IMR-90 (cell line): ENCODE results near the gene HTT-AS. TPM values are rescaled to one million over a fixed set of nuclear protein-coding genes. Genes with fewer than 3 reads are reported as not detected.

Experiments used
- ATAC-seq: fragments of 200-7000 bp; cut with Tn5 transposase; 2 replicates; pipeline ENCODE4 v1.9.1; 2020; ENCODE audit warnings: low read depth, mild to moderate bottlenecking, moderate library complexity
- BruUV-seq: library from RNA; stranded (reverse); fragments of 400-500 nt; replicated peaks from 2 replicates; lab custom pipeline; 2021; lab: Mats Ljungman, UMichigan
- CTCF ChIA-PET: fragments of 300-600 bp; formaldehyde crosslinking; extraction: SDS; loops from one replicate; lab custom pipeline; 2021; ENCODE audit warnings: antibody characterized with exemption; lab: Yijun Ruan, JAX
- POLR2A ChIA-PET: fragments of 300-600 bp; sonication (Branson Sonifier 250); formaldehyde crosslinking; loops from one replicate; lab custom pipeline; 2022; ENCODE audit warnings: antibody characterized with exemption; ENCODE audit not compliant: unreplicated experiment; lab: Charles Lee
- DNase-seq: peaks from one replicate; pipeline ENCODE4 v3.0.0; 2013
- H2AFZ ChIP-seq: replicated peaks from 2 replicates; pipeline ENCODE3; 2013; ENCODE audit warnings: low read length, mild to moderate bottlenecking; ENCODE audit not compliant: poor library complexity
- H2AK5ac ChIP-seq: 2 replicates; pipeline ENCODE4 v1.6.1; 2013; ENCODE audit warnings: low read depth, low read length, inconsistent platforms
- H2AK9ac ChIP-seq: replicated peaks from 2 replicates; pipeline ENCODE3; 2013; ENCODE audit warnings: mild to moderate bottlenecking, low read depth, low read length, moderate library complexity; ENCODE audit not compliant: poor library complexity
- H2BK120ac ChIP-seq: 2 replicates; pipeline ENCODE4 v1.6.1; 2013; ENCODE audit warnings: low read depth, low read length, inconsistent platforms
- H2BK15ac ChIP-seq: 3 replicates; pipeline ENCODE4 v1.6.1; 2013; ENCODE audit warnings: low read depth, low read length, inconsistent platforms
- H2BK20ac ChIP-seq: 2 replicates; pipeline ENCODE4 v1.6.1; 2013; ENCODE audit warnings: low read depth, mild to moderate bottlenecking, inconsistent platforms, low read length, moderate library complexity
- H2BK5ac ChIP-seq: 2 replicates; pipeline ENCODE4 v1.6.1; 2013; ENCODE audit warnings: mild to moderate bottlenecking, low read depth, low read length, inconsistent platforms; ENCODE audit not compliant: poor library complexity, severe bottlenecking
- H3K14ac ChIP-seq: replicated peaks from 2 replicates; pipeline ENCODE4 v1.6.1; 2013; ENCODE audit warnings: low read depth, low read length, inconsistent platforms
- H3K18ac ChIP-seq: 2 replicates; pipeline ENCODE4 v1.6.1; 2013; ENCODE audit warnings: low read depth, low read length, control low read depth
- H3K23ac ChIP-seq: 2 replicates; pipeline ENCODE4 v1.6.1; 2013; ENCODE audit warnings: low read depth, low read length, inconsistent platforms
- H3K27ac ChIP-seq: 2 replicates; pipeline ENCODE4 v1.5.1; 2013; ENCODE audit warnings: mild to moderate bottlenecking, control low read depth, low read length; ENCODE audit not compliant: insufficient read depth
- H3K27me3 ChIP-seq: 2 replicates; pipeline ENCODE4 v1.6.1; 2013; ENCODE audit warnings: low read length; ENCODE audit not compliant: control insufficient read depth, insufficient read depth
- H3K36me3 ChIP-seq: 2 replicates; pipeline ENCODE4 v1.6.1; 2013; ENCODE audit warnings: low read length, mixed read lengths; ENCODE audit not compliant: control insufficient read depth, insufficient read depth
- H3K4ac ChIP-seq: 2 replicates; pipeline ENCODE4 v1.6.1; 2013; ENCODE audit warnings: low read depth, low read length, inconsistent platforms
- H3K4me1 ChIP-seq: 2 replicates; pipeline ENCODE4 v1.6.1; 2013; ENCODE audit warnings: low read length, mixed read lengths; ENCODE audit not compliant: control insufficient read depth, insufficient read depth
- H3K4me2 ChIP-seq: 2 replicates; pipeline ENCODE4 v1.6.1; 2013; ENCODE audit warnings: low read depth, mild to moderate bottlenecking, control low read depth, low read length, moderate library complexity
- H3K4me3 ChIP-seq: 2 replicates; pipeline ENCODE4 v1.5.1; 2013; ENCODE audit warnings: low read depth, mild to moderate bottlenecking, control low read depth, low read length, moderate library complexity; ENCODE audit not compliant: insufficient read depth
- H3K56ac ChIP-seq: 2 replicates; pipeline ENCODE4 v1.6.1; 2013; ENCODE audit warnings: low read length, inconsistent platforms; ENCODE audit not compliant: insufficient read depth; ENCODE audit errors: extremely low read depth
- H3K79me1 ChIP-seq, 2 experiments: 2 replicates each; pipeline ENCODE4 v1.6.1; 2013; ENCODE audit warnings: low read length in 2 of 2, inconsistent platforms in 1 of 2, low read depth in 1 of 2
- H3K9ac ChIP-seq: 2 replicates; pipeline ENCODE4 v1.6.1; 2013; ENCODE audit warnings: low read depth, low read length, control low read depth
- H3K9me1 ChIP-seq: 2 replicates; pipeline ENCODE4 v1.6.1; 2013; ENCODE audit warnings: low read length, inconsistent platforms; ENCODE audit not compliant: insufficient read depth
- H3K9me3 ChIP-seq: 2 replicates; pipeline ENCODE4 v1.6.1; 2013; ENCODE audit warnings: low read length; ENCODE audit not compliant: control insufficient read depth, insufficient read depth
- H4K20me1 ChIP-seq: 2 replicates; pipeline ENCODE4 v1.6.1; 2013; ENCODE audit warnings: low read length, inconsistent platforms; ENCODE audit not compliant: insufficient read depth
- H4K5ac ChIP-seq: 2 replicates; pipeline ENCODE4 v1.6.1; 2013; ENCODE audit warnings: mild to moderate bottlenecking, low read depth, low read length, control low read depth
- H4K8ac ChIP-seq, 2 experiments: 2 replicates each; pipeline ENCODE4 v1.6.1; 2013; ENCODE audit warnings: low read depth in 2 of 2, low read length in 2 of 2, control low read depth in 1 of 2, inconsistent platforms in 1 of 2
- H4K91ac ChIP-seq: 2 replicates; pipeline ENCODE4 v1.6.1; 2013; ENCODE audit warnings: low read depth, low read length, inconsistent platforms; ENCODE audit not compliant: insufficient read depth
- BHLHE40 ChIP-seq: fragments of 150-350 bp; IDR thresholded peaks from 2 replicates; pipeline ENCODE4 v1.6.1; 2016; ENCODE audit warnings: mild to moderate bottlenecking, low read depth, low read length
- CEBPB ChIP-seq: IDR thresholded peaks from 2 replicates; pipeline ENCODE4 v1.6.1; 2012; ENCODE audit warnings: low read depth, low read length, improper control_type of control experiment
- CHD1 ChIP-seq: IDR thresholded peaks from 2 replicates; pipeline ENCODE4 v1.6.1; 2012; ENCODE audit warnings: low read depth, low read length, improper control_type of control experiment
- FOS ChIP-seq: fragments of 150-350 bp; IDR thresholded peaks from 2 replicates; pipeline ENCODE4 v1.6.1; 2016; ENCODE audit warnings: low read depth, low read length
- MAFK ChIP-seq: IDR thresholded peaks from 2 replicates; pipeline ENCODE4 v1.6.1; 2012; ENCODE audit warnings: low read depth, low read length, improper control_type of control experiment
- MAZ ChIP-seq: IDR thresholded peaks from 2 replicates; pipeline ENCODE4 v1.6.1; 2012; ENCODE audit warnings: low read depth, mild to moderate bottlenecking, low read length, improper control_type of control experiment, moderate library complexity, borderline replicate concordance
- MXI1 ChIP-seq: IDR thresholded peaks from 2 replicates; pipeline ENCODE4 v1.6.1; 2012; ENCODE audit warnings: low read depth, mild to moderate bottlenecking, low read length, moderate library complexity, borderline replicate concordance
- NFE2L2 ChIP-seq: fragments of 150-350 bp; IDR thresholded peaks from 2 replicates; pipeline ENCODE4 v1.6.1; 2016; ENCODE audit warnings: low read depth, mild to moderate bottlenecking, low read length
- POLR2A ChIP-seq: IDR thresholded peaks from 2 replicates; pipeline ENCODE4 v1.6.1; 2012; ENCODE audit warnings: mild to moderate bottlenecking, low read depth, low read length
- RCOR1 ChIP-seq: IDR thresholded peaks from 2 replicates; pipeline ENCODE4 v1.6.1; 2012; ENCODE audit warnings: mild to moderate bottlenecking, low read length, improper control_type of control experiment; ENCODE audit not compliant: insufficient replicate concordance
- RFX5 ChIP-seq: IDR thresholded peaks from 2 replicates; pipeline ENCODE4 v1.8.0; 2012; ENCODE audit warnings: low read depth, mild to moderate bottlenecking, low read length, moderate library complexity
- SMC3 ChIP-seq: fragments of 150-350 bp; IDR thresholded peaks from 2 replicates; pipeline ENCODE4 v1.6.1; 2016; ENCODE audit warnings: low read depth, mild to moderate bottlenecking, antibody characterized with exemption, low read length, moderate library complexity
- WGBS, 2 experiments: methylation state at CpG; one replicate each; pipeline versions ENCODE4 v1.1.5 to v1.1.7; 2013; ENCODE audit warnings: missing lambda C conversion rate in 2 of 2; ENCODE audit not compliant: insufficient read length in 1 of 2; ENCODE audit errors: extremely low coverage in 2 of 2; 5-methylcytosine and 5-hydroxymethylcytosine counted together
- dilution Hi-C: fragments of 300-500 bp; cut with HindIII; formaldehyde crosslinking; loops from one replicate; pipeline ENCODE4 v1.14.3; 2018; ENCODE audit warnings: low sequenced_read_pairs; ENCODE audit not compliant: unreplicated experiment
- in situ Hi-C: fragments of 300-500 bp; cut with MboI; formaldehyde crosslinking; loops from 3 replicates; pipeline ENCODE4 v1.14.3; 2019; ENCODE audit warnings: low sequenced_read_pairs, inconsistent platforms, mixed read lengths
- intact Hi-C: fragments of 100-400 bp; cut with micrococcal nuclease; formaldehyde crosslinking; loops from 2 replicates; pipeline ENCODE4 v1.10.0; 2022
- polyA plus RNA-seq, 3 experiments: library from polyadenylated mRNA; depleted of rRNA; stranded (reverse); fragments of >200 nt; gene quantifications; 2 replicates each; pipeline ENCODE4 v1.2.3, GENCODE V29; 2012; ENCODE audit warnings: low replicate concordance in 1 of 3
- total RNA-seq: library from RNA; depleted of rRNA; stranded (reverse); fragments of >200 nt; gene quantifications from 2 replicates; pipeline ENCODE4 v1.2.3, GENCODE V29; 2012
- TF ChIP-seq, protein P1 (sequence below): conservative IDR thresholded peaks from 2 replicates; pipeline ENCODE4 v1.5.1; 2012; ENCODE audit warnings: mild to moderate bottlenecking, low read depth, low read length, improper control_type of control experiment
- TF ChIP-seq, protein P2 (sequence below): fragments of 150-350 bp; IDR thresholded peaks from 2 replicates; pipeline ENCODE4 v1.6.1; 2016; ENCODE audit warnings: low read depth, mild to moderate bottlenecking, low read length, moderate library complexity, borderline replicate concordance

Gene HTT-AS
- total and polyA plus RNA-seq, 2 of the 4 experiments (the other 2 are of a cell fraction) = not detected

DNA sequence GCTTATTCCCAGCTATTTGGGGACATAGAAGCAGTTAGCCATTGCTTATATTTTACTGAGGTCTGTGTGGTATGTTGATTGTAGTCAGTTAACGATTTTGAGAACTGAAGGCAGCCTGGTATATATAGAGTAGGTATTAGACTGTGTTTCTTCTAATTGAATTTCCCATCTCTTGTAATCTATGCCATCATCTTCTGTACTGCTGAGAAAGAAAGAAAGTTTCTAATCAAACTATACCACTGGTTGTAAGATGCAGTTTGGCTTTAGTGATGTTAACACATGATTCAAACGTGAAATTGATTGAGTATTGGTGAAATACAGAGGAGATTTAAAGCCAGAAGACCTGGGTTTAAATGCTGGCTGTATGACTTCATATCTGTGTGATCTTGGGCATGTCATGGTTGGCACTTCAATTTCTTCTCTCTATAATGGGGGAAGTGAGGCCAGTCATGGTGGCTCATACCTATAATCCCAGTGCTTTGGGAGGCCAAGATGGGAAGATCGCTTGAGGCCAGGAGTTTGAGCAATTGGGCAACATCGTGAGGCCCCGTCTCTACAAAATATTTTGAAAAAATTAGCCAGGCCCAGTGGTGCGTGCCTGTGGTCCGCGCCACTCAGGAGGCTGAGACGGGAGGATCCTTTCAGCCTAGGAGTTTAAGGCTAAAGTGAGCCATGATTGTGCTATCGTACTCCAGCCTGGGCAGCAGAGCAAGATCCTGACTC lies 11.8 kb upstream of the HTT-AS start:
- WGBS, 2 experiments = 100% methylated on average over 6 of the region's 10 CpGs; no CpG with 5 or more reads in 1 of the 2 experiments

More for the DNA sequence above, 11.8 kb upstream of the HTT-AS start:
- H2BK120ac ChIP-seq = no peak overlapping the region
- H2AK9ac ChIP-seq = no peak overlapping the region
- H2AK5ac ChIP-seq = no peak overlapping the region
- no peak overlapping the region for H4K8ac ChIP-seq
- no peak overlapping the region for H3K9ac ChIP-seq
- dilution Hi-C loops (no loop called here), in situ Hi-C loops (no loop called here), intact Hi-C loops (no loop called here)
- no peak overlapping the region for H2AFZ ChIP-seq
- no peak overlapping the region for H2BK5ac ChIP-seq
- H4K20me1 ChIP-seq = peaks cover 30% of the 10 kb centered on the region
- H3K18ac ChIP-seq = no peak overlapping the region
- no peak overlapping the region for H3K14ac ChIP-seq
- peaks cover 6% of the 10 kb centered on the region for H3K36me3 ChIP-seq
- H3K4ac ChIP-seq = no peak overlapping the region
- CTCF ChIA-PET = no interaction called here
- DNase-seq (no peak), ATAC-seq (no peak)
- H3K4me2 ChIP-seq = no peak overlapping the region
- H3K4me3 ChIP-seq = no peak overlapping the region
- no peak overlapping the region for H2BK15ac ChIP-seq
- H3K27ac ChIP-seq = no peak overlapping the region
- no peaks in the 10 kb centered on the region for H3K9me3 ChIP-seq
- H4K5ac ChIP-seq = no peak overlapping the region
- H4K91ac ChIP-seq = no peak overlapping the region
- H3K79me1 ChIP-seq = peaks cover 29 to 46% of the 10 kb centered on the region in 2 experiments
- BruUV-seq = no TSS peak
- peaks cover 10% of the 10 kb centered on the region for H3K9me1 ChIP-seq
- TF ChIP-seq SMC3 (no peak), RCOR1 (no peak), POLR2A (no peak), MXI1 (no peak), FOS (no peak), MAFK (no peak), NFE2L2 (no peak), RFX5 (no peak), CEBPB (no peak), MAZ (no peak), BHLHE40 (no peak), CHD1 (no peak)
- TF ChIP-seq, protein P1, sequence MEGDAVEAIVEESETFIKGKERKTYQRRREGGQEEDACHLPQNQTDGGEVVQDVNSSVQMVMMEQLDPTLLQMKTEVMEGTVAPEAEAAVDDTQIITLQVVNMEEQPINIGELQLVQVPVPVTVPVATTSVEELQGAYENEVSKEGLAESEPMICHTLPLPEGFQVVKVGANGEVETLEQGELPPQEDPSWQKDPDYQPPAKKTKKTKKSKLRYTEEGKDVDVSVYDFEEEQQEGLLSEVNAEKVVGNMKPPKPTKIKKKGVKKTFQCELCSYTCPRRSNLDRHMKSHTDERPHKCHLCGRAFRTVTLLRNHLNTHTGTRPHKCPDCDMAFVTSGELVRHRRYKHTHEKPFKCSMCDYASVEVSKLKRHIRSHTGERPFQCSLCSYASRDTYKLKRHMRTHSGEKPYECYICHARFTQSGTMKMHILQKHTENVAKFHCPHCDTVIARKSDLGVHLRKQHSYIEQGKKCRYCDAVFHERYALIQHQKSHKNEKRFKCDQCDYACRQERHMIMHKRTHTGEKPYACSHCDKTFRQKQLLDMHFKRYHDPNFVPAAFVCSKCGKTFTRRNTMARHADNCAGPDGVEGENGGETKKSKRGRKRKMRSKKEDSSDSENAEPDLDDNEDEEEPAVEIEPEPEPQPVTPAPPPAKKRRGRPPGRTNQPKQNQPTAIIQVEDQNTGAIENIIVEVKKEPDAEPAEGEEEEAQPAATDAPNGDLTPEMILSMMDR = no peak
- TF ChIP-seq, protein P2, sequence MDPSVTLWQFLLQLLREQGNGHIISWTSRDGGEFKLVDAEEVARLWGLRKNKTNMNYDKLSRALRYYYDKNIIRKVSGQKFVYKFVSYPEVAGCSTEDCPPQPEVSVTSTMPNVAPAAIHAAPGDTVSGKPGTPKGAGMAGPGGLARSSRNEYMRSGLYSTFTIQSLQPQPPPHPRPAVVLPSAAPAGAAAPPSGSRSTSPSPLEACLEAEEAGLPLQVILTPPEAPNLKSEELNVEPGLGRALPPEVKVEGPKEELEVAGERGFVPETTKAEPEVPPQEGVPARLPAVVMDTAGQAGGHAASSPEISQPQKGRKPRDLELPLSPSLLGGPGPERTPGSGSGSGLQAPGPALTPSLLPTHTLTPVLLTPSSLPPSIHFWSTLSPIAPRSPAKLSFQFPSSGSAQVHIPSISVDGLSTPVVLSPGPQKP = no peak
- H2BK20ac ChIP-seq = no peak overlapping the region
- no peak overlapping the region for H3K23ac ChIP-seq
- H3K56ac ChIP-seq = no peak overlapping the region
- POLR2A ChIA-PET = no interaction called here
- no peaks in the 10 kb centered on the region for H3K4me1 ChIP-seq
- H3K27me3 ChIP-seq = no peaks in the 10 kb centered on the region
